ENCODE data around the gene PSD. TPM values are rescaled to one million over a fixed set of nuclear protein-coding genes. Genes with fewer than 3 reads are reported as not detected.

PSD gene
- total RNA-seq, 1 experiment from 2014 or later = 3.4 TPM

DNA sequence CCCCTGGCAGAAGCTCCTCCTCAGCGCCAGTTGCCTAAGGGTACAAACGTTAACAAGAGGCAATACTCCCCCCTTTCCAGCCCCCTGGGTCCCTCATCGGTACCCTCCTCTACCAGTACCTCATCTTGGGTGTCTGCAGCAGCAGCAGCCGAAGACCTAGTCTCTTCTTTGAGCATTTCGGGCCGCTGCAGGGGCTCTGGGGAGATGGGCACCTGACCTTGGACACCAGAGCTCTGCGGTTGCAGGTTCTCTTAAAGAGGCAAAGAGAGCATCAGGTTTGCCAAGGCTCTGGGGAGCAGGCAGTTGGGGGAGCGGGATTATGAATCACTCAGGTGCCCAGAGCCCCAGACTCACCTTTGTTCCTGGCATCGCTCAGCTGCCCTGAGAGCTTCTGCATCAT, 5.6 kb upstream of the PSD start:
- Histone ChIP-seq H3K4ac (ENCODE audit: low read depth, low read length) (no peak overlapping the region), H3K14ac (ENCODE audit: insufficient read depth, low read length) (no peak overlapping the region), H2BK15ac (ENCODE audit: low read depth, low read length) (no peak overlapping the region), H3T11ph (ENCODE audit: low read length) (no peak overlapping the region), H3K79me1 (ENCODE audit: insufficient read depth, low read depth, low read length, poor library complexity, severe bottlenecking) (no peaks in the 10 kb centered on the region), H4K8ac (replicated peaks; ENCODE audit: insufficient read length, low read depth, low read length) (no peak overlapping the region), H3K4me2 (ENCODE audit: insufficient read depth, insufficient read length, low read length) (no peak overlapping the region), H3K9ac (ENCODE audit: extremely low read depth, insufficient read length, low read length) (no peak overlapping the region), H2AK5ac (ENCODE audit: insufficient read length, low read length) (no peak overlapping the region), H2BK120ac (ENCODE audit: low read depth, low read length, poor library complexity, severe bottlenecking) (no peak overlapping the region), H3K56ac (ENCODE audit: insufficient read length, low read depth, low read length) (no peak overlapping the region), H2BK5ac (ENCODE audit: insufficient read length, low read length) (no peak overlapping the region), H3K27me3 (ENCODE audit: insufficient read depth, low read length) (no peaks in the 10 kb centered on the region), H3K23ac (ENCODE audit: insufficient read length, low read depth, low read length) (no peak overlapping the region), H4K20me1 (ENCODE audit: control insufficient read depth, insufficient read depth, insufficient read length) (no peaks in the 10 kb centered on the region), H3K9me3 (ENCODE audit: control insufficient read depth, low read depth, low read length) (no peaks in the 10 kb centered on the region), H3K27ac (ENCODE audit: insufficient read length, low read depth, low read length) (no peak overlapping the region), H4K91ac (ENCODE audit: insufficient read length, low read depth, low read length) (no peak overlapping the region), H3K79me2 (ENCODE audit: insufficient read depth, low read length) (no peaks in the 10 kb centered on the region), H2BK12ac (ENCODE audit: insufficient read length, low read depth, low read length) (no peak overlapping the region), H3K4me1 (ENCODE audit: insufficient read depth, low read length) (no peaks in the 10 kb centered on the region; the same call in 1 of the 2 replicates), H4K5ac (ENCODE audit: insufficient read length, low read depth, low read length) (no peak overlapping the region), H3K18ac (ENCODE audit: insufficient read length, low read depth, low read length) (no peak overlapping the region), H3K23me2 (ENCODE audit: insufficient read length, low read depth, low read length, poor library complexity, severe bottlenecking) (peaks cover 25% of the 10 kb centered on the region), H2AFZ (ENCODE audit: low read length) (no peak overlapping the region), H2BK20ac (ENCODE audit: low read depth, low read length, poor library complexity, severe bottlenecking) (no peak overlapping the region)
- Mint-ChIP-seq H3K4me3 (no peak overlapping the region), H3K36me3 (ENCODE audit: insufficient read depth in 1 of 3, low read depth in 3 of 3) (peaks cover 6 to 17% (median 16%) of the 10 kb centered on the region in 3 experiments; a peak in 5 of 7 replicates), H3K27ac (no peak overlapping the region), H3K4me1 (peaks cover 6 to 14% of the 10 kb centered on the region in 2 experiments), H3K9me3 (no peaks in the 10 kb centered on the region), H3K27me3 (ENCODE audit: low read depth) (peaks cover 12% of the 10 kb centered on the region)
- no CpG with 5 or more reads among the region's 9 CpGs for WGBS (ENCODE audit: extremely low coverage, insufficient read length, low lambda C conversion rate)
- no peak for DNase-seq
- TF ChIP-seq, protein P1, sequence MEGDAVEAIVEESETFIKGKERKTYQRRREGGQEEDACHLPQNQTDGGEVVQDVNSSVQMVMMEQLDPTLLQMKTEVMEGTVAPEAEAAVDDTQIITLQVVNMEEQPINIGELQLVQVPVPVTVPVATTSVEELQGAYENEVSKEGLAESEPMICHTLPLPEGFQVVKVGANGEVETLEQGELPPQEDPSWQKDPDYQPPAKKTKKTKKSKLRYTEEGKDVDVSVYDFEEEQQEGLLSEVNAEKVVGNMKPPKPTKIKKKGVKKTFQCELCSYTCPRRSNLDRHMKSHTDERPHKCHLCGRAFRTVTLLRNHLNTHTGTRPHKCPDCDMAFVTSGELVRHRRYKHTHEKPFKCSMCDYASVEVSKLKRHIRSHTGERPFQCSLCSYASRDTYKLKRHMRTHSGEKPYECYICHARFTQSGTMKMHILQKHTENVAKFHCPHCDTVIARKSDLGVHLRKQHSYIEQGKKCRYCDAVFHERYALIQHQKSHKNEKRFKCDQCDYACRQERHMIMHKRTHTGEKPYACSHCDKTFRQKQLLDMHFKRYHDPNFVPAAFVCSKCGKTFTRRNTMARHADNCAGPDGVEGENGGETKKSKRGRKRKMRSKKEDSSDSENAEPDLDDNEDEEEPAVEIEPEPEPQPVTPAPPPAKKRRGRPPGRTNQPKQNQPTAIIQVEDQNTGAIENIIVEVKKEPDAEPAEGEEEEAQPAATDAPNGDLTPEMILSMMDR (conservative IDR thresholded peaks at IDR 0.05) = no peak

Data from H9 (cell line).